A673 (cell line): ENCODE measurements around the gene SYNE1. TPM values are rescaled to one million over a fixed set of nuclear protein-coding genes. Genes with fewer than 3 reads are reported as not detected.

Experiments used
- BruUV-seq: library from RNA; stranded (reverse); fragments of 400-500 nt; replicated peaks from 2 replicates; lab custom pipeline; 2021; lab: Mats Ljungman, UMichigan
- CTCF ChIA-PET: fragments of 300-600 bp; sonication (Branson Sonifier 250); formaldehyde crosslinking; loops from one replicate; lab custom pipeline; 2022; ENCODE audit warnings: antibody characterized with exemption; lab: Charles Lee
- POLR2A ChIA-PET: fragments of 300-600 bp; sonication (Branson Sonifier 250); formaldehyde crosslinking; loops from one replicate; lab custom pipeline; 2022; ENCODE audit warnings: antibody characterized with exemption; ENCODE audit not compliant: low non-redundant PET; lab: Charles Lee
- DNase-seq: peaks from one replicate; pipeline ENCODE4 v3.0.0-alpha.2; 2015; ENCODE audit warnings: low spot score
- H3K27ac ChIP-seq: fragments of 200-600 bp; sonication (generic); 2 replicates; pipeline ENCODE4 v1.5.1; 2016; ENCODE audit warnings: mixed run types, low read depth, mild to moderate bottlenecking, mixed read lengths, antibody characterized with exemption, low read length; ENCODE audit not compliant: poor library complexity, severe bottlenecking
- H3K27me3 ChIP-seq: fragments of 200-600 bp; sonication (generic); replicated peaks from 2 replicates; pipeline ENCODE4 v1.6.1; 2017; ENCODE audit warnings: mixed run types, low read depth, mild to moderate bottlenecking, mixed read lengths, antibody characterized with exemption, low read length; ENCODE audit not compliant: insufficient read depth, poor library complexity
- H3K36me3 ChIP-seq: fragments of 200-600 bp; sonication (generic); 2 replicates; pipeline ENCODE4 v1.6.1; 2016; ENCODE audit warnings: mixed run types, mild to moderate bottlenecking, mixed read lengths, antibody characterized with exemption, low read length; ENCODE audit not compliant: insufficient read depth, poor library complexity, severe bottlenecking
- H3K4me1 ChIP-seq: fragments of 200-600 bp; sonication (generic); 2 replicates; pipeline ENCODE4 v1.6.1; 2017; ENCODE audit warnings: mixed run types, mild to moderate bottlenecking, mixed read lengths, antibody characterized with exemption, low read length; ENCODE audit not compliant: insufficient read depth, poor library complexity, severe bottlenecking
- H3K4me3 ChIP-seq: fragments of 200-600 bp; sonication (generic); 2 replicates; pipeline ENCODE4 v1.5.1; 2016; ENCODE audit warnings: low read depth, mixed run types, mild to moderate bottlenecking, mixed read lengths, low read length; ENCODE audit not compliant: poor library complexity, severe bottlenecking
- H3K9me3 ChIP-seq: fragments of 200-600 bp; sonication (generic); 2 replicates; pipeline ENCODE4 v1.6.1; 2016; ENCODE audit warnings: mixed run types, low read depth, mild to moderate bottlenecking, mixed read lengths, antibody characterized with exemption, low read length; ENCODE audit not compliant: poor library complexity, severe bottlenecking
- EZH2 ChIP-seq: fragments of 200-600 bp; sonication (generic); IDR thresholded peaks from 2 replicates; pipeline ENCODE4 v1.6.1; 2017; ENCODE audit warnings: borderline replicate concordance, low read depth, mild to moderate bottlenecking, mixed read lengths, antibody characterized with exemption, low read length; ENCODE audit not compliant: poor library complexity, severe bottlenecking
- intact Hi-C: fragments of 100-400 bp; cut with micrococcal nuclease; formaldehyde crosslinking; loops from one replicate; pipeline ENCODE4 v1.10.0; 2022; ENCODE audit not compliant: unreplicated experiment
- total RNA-seq: library from RNA; stranded (reverse); gene quantifications from 2 replicates; pipeline ENCODE4 v1.2.3, GENCODE V29; 2021
- TF ChIP-seq, protein P1 (sequence below): fragments of 300-800, 200-600 bp; sonication (generic); conservative IDR thresholded peaks from 2 replicates; pipeline ENCODE4 v1.5.1; 2017; ENCODE audit warnings: low read depth, mild to moderate bottlenecking, antibody characterized with exemption, low read length, moderate library complexity, mixed read lengths

SYNE1 gene
- total RNA-seq, 1 experiment from 2014 or later = 12.1 TPM

DNA sequence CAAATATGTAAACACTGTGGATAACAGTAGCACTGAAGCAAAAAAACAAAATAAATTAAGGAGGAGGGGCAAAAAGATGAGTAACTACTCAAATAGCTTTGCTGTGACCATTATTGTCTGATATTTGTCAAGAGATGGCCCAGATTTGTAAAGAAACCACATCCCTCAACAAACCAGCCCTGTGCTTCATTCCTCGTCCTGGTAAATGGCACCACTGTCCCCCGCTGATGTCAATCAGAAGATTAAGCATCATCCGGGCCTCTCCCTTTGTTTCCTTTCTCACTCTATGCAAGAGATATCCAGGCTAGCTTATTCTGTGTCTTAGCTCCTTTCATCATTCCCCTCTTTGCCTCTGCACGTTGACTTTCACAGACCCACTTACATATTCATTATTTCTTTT is 259.0 kb downstream of the SYNE1 start:
- DNase-seq = no peak
- CTCF ChIA-PET = interaction anchor here (0.7 kb wide), 1 partner anchor 573 kb away, joined by 4 read pairs; no protein-coding TSS in a partner anchor

DNA sequence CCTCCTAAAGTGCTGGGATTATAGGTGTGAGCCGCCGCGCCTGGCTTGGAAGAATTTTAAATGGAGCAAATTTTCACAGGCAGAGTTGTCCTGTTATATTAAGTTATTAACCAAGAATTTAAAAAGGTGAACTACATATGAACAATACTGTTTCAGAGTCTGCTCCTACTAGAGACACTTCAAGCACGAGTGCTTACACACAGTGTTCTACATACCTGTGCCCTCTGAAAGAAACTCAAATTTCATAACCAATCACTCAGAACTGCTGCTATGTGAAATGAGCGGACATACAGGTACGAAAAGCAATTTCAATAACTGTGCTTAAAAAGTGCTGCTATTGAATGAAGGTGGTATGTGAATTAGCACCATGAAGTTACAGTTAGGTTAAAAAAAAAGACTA is 262.0 kb downstream of the SYNE1 start:
- Histone ChIP-seq H3K36me3 (no peaks in the 10 kb centered on the region), H3K27ac (no peak overlapping the region), H3K27me3 (no peaks in the 10 kb centered on the region), H3K4me1 (no peaks in the 10 kb centered on the region), H3K9me3 (no peaks in the 10 kb centered on the region), H3K4me3 (no peak overlapping the region)
- CTCF ChIA-PET = no interaction called here
- intact Hi-C loops = no loop called here
- DNase-seq = no peak
- POLR2A ChIA-PET = no interaction called here
- no TSS peak for BruUV-seq
- TF ChIP-seq, protein P1, sequence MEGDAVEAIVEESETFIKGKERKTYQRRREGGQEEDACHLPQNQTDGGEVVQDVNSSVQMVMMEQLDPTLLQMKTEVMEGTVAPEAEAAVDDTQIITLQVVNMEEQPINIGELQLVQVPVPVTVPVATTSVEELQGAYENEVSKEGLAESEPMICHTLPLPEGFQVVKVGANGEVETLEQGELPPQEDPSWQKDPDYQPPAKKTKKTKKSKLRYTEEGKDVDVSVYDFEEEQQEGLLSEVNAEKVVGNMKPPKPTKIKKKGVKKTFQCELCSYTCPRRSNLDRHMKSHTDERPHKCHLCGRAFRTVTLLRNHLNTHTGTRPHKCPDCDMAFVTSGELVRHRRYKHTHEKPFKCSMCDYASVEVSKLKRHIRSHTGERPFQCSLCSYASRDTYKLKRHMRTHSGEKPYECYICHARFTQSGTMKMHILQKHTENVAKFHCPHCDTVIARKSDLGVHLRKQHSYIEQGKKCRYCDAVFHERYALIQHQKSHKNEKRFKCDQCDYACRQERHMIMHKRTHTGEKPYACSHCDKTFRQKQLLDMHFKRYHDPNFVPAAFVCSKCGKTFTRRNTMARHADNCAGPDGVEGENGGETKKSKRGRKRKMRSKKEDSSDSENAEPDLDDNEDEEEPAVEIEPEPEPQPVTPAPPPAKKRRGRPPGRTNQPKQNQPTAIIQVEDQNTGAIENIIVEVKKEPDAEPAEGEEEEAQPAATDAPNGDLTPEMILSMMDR = no peak

More for the DNA sequence above, 259.0 kb downstream of the SYNE1 start:
- Histone ChIP-seq H3K27ac (no peak overlapping the region), H3K4me1 (peaks cover 8% of the 10 kb centered on the region), H3K27me3 (no peaks in the 10 kb centered on the region), H3K9me3 (no peaks in the 10 kb centered on the region), H3K36me3 (no peaks in the 10 kb centered on the region), H3K4me3 (no peak overlapping the region)
- intact Hi-C loops = no loop called here
- no peak for TF ChIP-seq EZH2
- TF ChIP-seq, protein P1 = no peak
- POLR2A ChIA-PET = no interaction called here
- BruUV-seq = no TSS peak

DNA sequence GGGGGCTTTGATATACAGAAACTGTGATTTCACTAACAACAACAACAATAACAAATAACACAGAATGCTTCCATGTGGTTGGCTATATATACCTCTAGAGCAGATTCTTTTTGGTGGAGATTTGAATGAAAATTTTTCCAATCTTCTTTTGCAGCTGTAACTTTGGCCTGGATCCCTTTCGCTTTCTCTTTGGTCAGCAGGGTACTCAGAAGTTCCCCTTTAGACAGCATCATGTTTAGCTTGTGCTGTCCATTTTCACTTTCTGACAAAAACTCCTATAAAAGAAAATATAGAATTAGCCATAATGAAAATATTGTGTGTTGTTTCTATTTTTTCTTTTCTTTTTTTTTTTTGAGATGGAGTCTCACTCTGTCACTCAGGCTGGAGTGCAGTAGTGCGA is 264.2 kb downstream of the SYNE1 start:
- Histone ChIP-seq H3K27ac (no peak overlapping the region), H3K27me3 (no peaks in the 10 kb centered on the region), H3K36me3 (no peaks in the 10 kb centered on the region), H3K9me3 (no peaks in the 10 kb centered on the region), H3K4me3 (no peak overlapping the region), H3K4me1 (no peaks in the 10 kb centered on the region)
- DNase-seq = no peak
- ChIA-PET POLR2A (no interaction called here), CTCF (no interaction called here)
- intact Hi-C loops = no loop called here
- no TSS peak for BruUV-seq
- no peak for TF ChIP-seq EZH2
- TF ChIP-seq, protein P1 = no peak
